GM20431 (cell line): ENCODE data around the gene TRIAP1.

Experiments used
- in situ Hi-C: fragments of 300-500 bp; cut with MseI, MboI; formaldehyde crosslinking; loops from one replicate; pipeline ENCODE4 v1.15.0; 2020; ENCODE audit warnings: low sequenced_read_pairs; ENCODE audit not compliant: unreplicated experiment

The TRIAP1 gene

DNA sequence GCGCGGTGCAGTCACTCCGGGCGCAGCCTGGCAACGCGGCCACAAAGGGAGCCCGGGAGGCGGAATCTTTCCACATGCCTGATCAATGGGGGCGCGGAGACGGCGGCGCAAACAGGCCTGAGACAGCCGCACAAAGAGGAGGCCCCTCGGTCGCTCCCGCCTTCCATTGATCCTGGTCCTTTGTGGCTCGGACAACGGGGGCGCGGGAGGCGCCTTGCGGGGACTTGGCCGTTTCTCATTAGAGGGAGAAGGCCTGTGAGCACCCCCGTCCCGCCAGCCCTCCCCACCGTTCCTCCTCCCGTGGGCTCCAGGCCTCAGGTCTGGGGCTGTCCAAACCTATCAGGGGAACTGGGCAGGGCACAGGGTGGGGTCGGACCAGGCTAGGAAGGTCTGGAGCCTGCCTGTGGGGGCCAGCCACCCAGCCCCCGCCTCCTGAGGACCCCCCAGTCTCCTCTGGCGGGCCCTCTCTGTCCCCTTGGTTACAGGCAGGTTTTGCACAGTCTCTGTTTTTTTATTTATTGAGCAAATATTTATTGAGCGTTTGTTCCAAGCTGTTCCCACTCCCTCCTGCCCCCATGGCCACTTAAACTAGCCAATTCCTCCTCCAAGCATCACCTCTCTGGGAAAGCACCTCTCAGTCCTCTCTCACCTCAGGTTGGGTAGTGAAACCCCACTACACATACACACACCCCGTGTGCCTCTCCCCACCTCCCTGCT lies 48.2 kb downstream of the TRIAP1 start:
- in situ Hi-C loops = no loop called here

DNA sequence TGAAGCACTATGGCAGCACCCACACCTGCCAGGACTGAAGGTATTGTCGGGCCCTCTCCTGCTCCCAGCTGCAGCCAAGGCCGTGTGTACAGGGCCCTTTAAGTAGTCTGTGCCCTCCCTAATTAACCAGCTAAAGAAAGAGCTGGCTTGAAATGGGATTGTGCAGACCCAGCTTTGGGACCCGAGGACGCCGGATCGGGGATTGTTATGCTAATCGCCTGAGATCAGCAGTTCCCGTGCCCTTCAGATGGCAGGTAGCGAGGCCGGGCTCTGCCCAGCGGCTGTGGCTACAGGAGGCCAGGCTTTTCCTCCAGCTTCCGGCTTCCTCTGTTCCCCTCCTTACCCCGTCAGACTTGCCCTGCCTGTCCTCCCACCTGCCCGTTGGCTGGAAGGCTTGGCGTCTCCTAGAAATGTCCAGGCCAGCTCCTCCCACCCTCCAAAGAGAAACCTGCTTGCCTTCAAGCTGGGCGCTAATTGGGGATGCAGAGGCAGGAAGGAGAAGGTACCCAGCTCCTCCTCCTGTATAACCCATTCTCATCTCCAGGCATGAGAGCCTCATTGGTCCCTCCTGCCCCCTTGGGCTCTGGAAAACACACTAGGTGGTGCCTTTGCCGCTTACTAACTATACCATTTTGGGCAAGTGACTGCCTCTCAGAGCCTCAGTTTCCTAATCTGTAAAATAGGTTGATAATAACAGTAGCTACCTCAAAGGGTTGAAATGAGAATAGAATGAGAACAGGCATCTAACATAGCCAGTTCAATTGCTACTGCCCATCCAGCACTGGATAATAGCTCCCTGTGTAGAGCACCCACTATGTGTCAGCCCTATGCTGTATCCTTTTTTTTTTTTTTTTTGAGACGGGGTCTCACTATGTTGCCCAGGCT lies 51.5 kb downstream of the TRIAP1 start:
- in situ Hi-C loops = no loop called here
